GM12878 (cell line): ENCODE measurements around the gene SLC10A1. TPM values are rescaled to one million over a fixed set of nuclear protein-coding genes. Genes with fewer than 3 reads are reported as not detected.

Experiments used
- BCLAF1 ChIP-seq: fragments of 450-650 bp; IDR thresholded peaks from 2 replicates; pipeline ENCODE4 v1.6.1; 2017; ENCODE audit warnings: antibody characterized with exemption, mild to moderate bottlenecking, moderate library complexity
- BMI1 ChIP-seq: fragments of 450-650 bp; IDR thresholded peaks from 2 replicates; pipeline ENCODE4 v1.6.1; 2016; ENCODE audit warnings: mild to moderate bottlenecking, moderate library complexity, borderline replicate concordance
- CHD4 ChIP-seq: fragments of 200-600 bp; sonication (generic); IDR thresholded peaks from 2 replicates; pipeline ENCODE4 v1.6.1; 2016; ENCODE audit warnings: mild to moderate bottlenecking
- E2F4 ChIP-seq: IDR thresholded peaks from 2 replicates; pipeline ENCODE4 v1.6.1; 2012; ENCODE audit warnings: low read depth, low read length, improper control_type of control experiment
- GABPA ChIP-seq: IDR thresholded peaks from 2 replicates; pipeline ENCODE4 v1.6.1; 2014; ENCODE audit warnings: antibody characterized with exemption, low read depth, mild to moderate bottlenecking, inconsistent platforms
- JUND ChIP-seq: IDR thresholded peaks from 2 replicates; pipeline ENCODE4 v1.6.1; 2012; ENCODE audit warnings: low read depth, mild to moderate bottlenecking, low read length, improper control_type of control experiment, moderate library complexity
- STAT3 ChIP-seq: IDR thresholded peaks from 2 replicates; pipeline ENCODE4 v1.6.1; 2011; ENCODE audit warnings: low read depth, low read length, improper control_type of control experiment
- USF2 ChIP-seq: IDR thresholded peaks from 2 replicates; pipeline ENCODE4 v1.6.1; 2011; ENCODE audit warnings: low read depth, low read length, improper control_type of control experiment, borderline replicate concordance
- polyA plus RNA-seq, 11 experiments: library from polyadenylated mRNA; depleted of rRNA in 4 of 11; unstranded in 6 of 11; stranded (reverse) in 5 of 11; fragments of >200 nt; fragmentation: Nextera tagmentation in 4 of 11; fragmentation: Illumina TruSeq in 1 of 11; extraction: Ambion mirVana in 4 of 11; extraction: Trizol in 1 of 11; gene quantifications; 1 replicate in 1 of 11; 2 replicates in 10 of 11; pipeline versions ENCODE4 v1.2.1 to v1.2.3, GENCODE V29; 2011 to 2016; ENCODE audit warnings: inconsistent platforms in 2 of 11, missing spikeins in 2 of 11, low read depth in 1 of 11
- total RNA-seq, 4 experiments: library from RNA; depleted of rRNA in 3 of 4; stranded (reverse); fragments of >200 nt in 3 of 4; fragmentation: Illumina TruSeq in 1 of 4; extraction: Trizol in 1 of 4; gene quantifications; 2 replicates each; pipeline versions ENCODE4 v1.2.1 to v1.2.3, GENCODE V29; 2013 to 2021

Gene SLC10A1
- total and polyA plus RNA-seq, 10 of the 15 experiments (the other 5 are each of a cell fraction or from before 2014, with no cell fraction given): 0.15 to 0.16 TPM; not detected in 8

- TF ChIP-seq USF2 (no peak), STAT3 (no peak), E2F4 (no peak), CHD4 (no peak), GABPA (no peak), JUND (no peak), BCLAF1 (no peak), BMI1 (no peak)
Observed at GRCh38 chr14:69808919-69809808, 12.1 kb upstream of the SLC10A1 start (continued).
